Astrocyte (in vitro differentiated cells and primary cell): ENCODE measurements around the gene ULK4. TPM values are rescaled to one million over a fixed set of nuclear protein-coding genes. Genes with fewer than 3 reads are reported as not detected.
"Not testable (repeated sequence)": the region's sequence is repeated elsewhere in the genome, so short reads cannot be mapped to it uniquely, and the experiment has no call there.

ENCODE experiments used
- DNase-seq: peaks from one replicate; pipeline ENCODE4 v3.0.0-alpha.2; 2010; ENCODE audit warnings: low read depth
- FAIRE-seq: peaks from 2 replicates; lab custom pipeline; 2011; peaks lifted over from hg19 to GRCh38; lab: Jason Lieb, UNC
- H2AFZ ChIP-seq: 2 replicates; pipeline ENCODE4 v1.6.0; 2012; ENCODE audit warnings: low read depth, low read length, inconsistent platforms
- H3K27ac ChIP-seq: 2 replicates; pipeline ENCODE4 v1.5.1; 2011; ENCODE audit warnings: low read depth, low read length, inconsistent platforms
- H3K27me3 ChIP-seq: 2 replicates; pipeline ENCODE4 v1.6.0; 2011; ENCODE audit warnings: low read length, inconsistent platforms; ENCODE audit not compliant: insufficient read depth
- H3K36me3 ChIP-seq: 2 replicates; pipeline ENCODE4 v1.5.1; 2011; ENCODE audit warnings: low read length, inconsistent platforms; ENCODE audit not compliant: insufficient read depth
- H3K4me1 ChIP-seq: 2 replicates; pipeline ENCODE4 v1.5.1; 2011; ENCODE audit warnings: low read length, inconsistent platforms; ENCODE audit not compliant: insufficient read depth
- H3K4me2 ChIP-seq: 2 replicates; pipeline ENCODE4 v1.6.0; 2012; ENCODE audit warnings: low read length, inconsistent platforms
- H3K4me3 ChIP-seq: 2 replicates; pipeline ENCODE4 v1.5.1; 2011; ENCODE audit warnings: low read depth, mild to moderate bottlenecking, low read length, inconsistent platforms; ENCODE audit not compliant: insufficient read depth
- H3K79me2 ChIP-seq: 2 replicates; pipeline ENCODE4 v1.6.0; 2012; ENCODE audit warnings: mild to moderate bottlenecking, low read length, inconsistent platforms; ENCODE audit not compliant: insufficient read depth
- H3K9ac ChIP-seq: 2 replicates; pipeline ENCODE4 v1.6.0; 2012; ENCODE audit warnings: mild to moderate bottlenecking, low read length, inconsistent platforms
- H3K9me3 ChIP-seq: 2 replicates; pipeline ENCODE4 v1.5.1; 2012; ENCODE audit warnings: low read depth, mild to moderate bottlenecking, low read length, inconsistent platforms; ENCODE audit not compliant: insufficient read depth
- H4K20me1 ChIP-seq: 2 replicates; pipeline ENCODE4 v1.6.0; 2012; ENCODE audit warnings: low read length, inconsistent platforms; ENCODE audit not compliant: insufficient read depth
- H3K27ac Mint-ChIP-seq: one replicate; pipeline ENCODE4 v1.8.0; 2021; ENCODE audit warnings: mild to moderate bottlenecking, mixed read lengths; ENCODE audit not compliant: unreplicated experiment
- H3K27me3 Mint-ChIP-seq: one replicate; pipeline ENCODE4 v1.8.0; 2021; ENCODE audit warnings: low read depth, mixed read lengths; ENCODE audit not compliant: unreplicated experiment
- H3K36me3 Mint-ChIP-seq: one replicate; pipeline ENCODE4 v1.8.0; 2021; ENCODE audit warnings: low read depth, mixed read lengths; ENCODE audit not compliant: unreplicated experiment
- H3K4me1 Mint-ChIP-seq: one replicate; pipeline ENCODE4 v1.8.0; 2021; ENCODE audit warnings: low read depth, mixed read lengths; ENCODE audit not compliant: unreplicated experiment
- H3K4me3 Mint-ChIP-seq: one replicate; pipeline ENCODE4 v1.8.0; 2021; ENCODE audit warnings: mild to moderate bottlenecking, moderate library complexity, mixed read lengths; ENCODE audit not compliant: unreplicated experiment
- H3K9me3 Mint-ChIP-seq: one replicate; pipeline ENCODE4 v1.8.0; 2021; ENCODE audit warnings: mild to moderate bottlenecking, mixed read lengths; ENCODE audit not compliant: unreplicated experiment
- CTCF ChIP-seq: IDR thresholded peaks from 2 replicates; pipeline ENCODE4 v1.5.1; 2011; ENCODE audit warnings: low read depth, mild to moderate bottlenecking, inconsistent platforms, low read length, moderate library complexity; ENCODE audit not compliant: insufficient read depth
- EZH2 ChIP-seq: IDR thresholded peaks from 2 replicates; pipeline ENCODE4 v1.6.1; 2012; ENCODE audit warnings: mild to moderate bottlenecking, low read length, inconsistent platforms; ENCODE audit not compliant: insufficient read depth
- total RNA-seq: library from RNA; stranded (reverse); gene quantifications from 2 replicates; pipeline ENCODE4 v1.2.1, GENCODE V29; 2021

The ULK4 gene
- total RNA-seq, 1 donor from 2014 or later = 6.6 TPM

DNA sequence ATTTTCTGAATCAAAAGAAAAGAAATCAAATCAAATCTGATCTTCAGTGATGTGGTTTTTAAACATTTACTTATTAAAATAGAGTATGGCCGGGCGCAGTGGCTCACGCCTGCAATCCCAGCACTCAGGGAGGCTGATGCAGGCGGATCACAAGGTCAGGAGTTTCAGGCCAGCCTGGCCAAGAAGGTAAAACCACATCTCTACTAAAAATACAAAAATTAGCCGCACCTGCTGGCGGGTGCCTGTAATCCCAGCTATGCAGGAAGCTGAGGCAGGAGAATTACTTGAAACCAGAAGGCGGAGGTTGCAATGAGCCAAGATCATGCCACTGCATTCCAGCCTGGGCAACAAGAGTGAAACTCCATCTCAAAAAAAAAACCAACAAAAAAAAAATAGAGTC lies 169.1 kb downstream of the ULK4 start:
- Mint-ChIP-seq H3K4me3 (no peak overlapping the region), H3K27ac (no peak overlapping the region), H3K36me3 (peaks cover 4% of the 10 kb centered on the region), H3K4me1 (no peaks in the 10 kb centered on the region), H3K27me3 (no peaks in the 10 kb centered on the region), H3K9me3 (peaks cover 2% of the 10 kb centered on the region)
- no peak overlapping the region for H2AFZ ChIP-seq
- H3K9ac ChIP-seq = no peak overlapping the region
- no peaks in the 10 kb centered on the region for H3K4me1 ChIP-seq
- no peak overlapping the region for H3K4me2 ChIP-seq
- FAIRE-seq = no peak
- no peaks in the 10 kb centered on the region for H3K36me3 ChIP-seq
- no peaks in the 10 kb centered on the region for H3K79me2 ChIP-seq
- DNase-seq = no peak
- TF ChIP-seq EZH2 = no peak
- no peak for TF ChIP-seq CTCF
- H3K27ac ChIP-seq = no peak overlapping the region
- no peaks in the 10 kb centered on the region for H4K20me1 ChIP-seq
- H3K27me3 ChIP-seq = no peaks in the 10 kb centered on the region
- no peak overlapping the region for H3K4me3 ChIP-seq
- no peaks in the 10 kb centered on the region for H3K9me3 ChIP-seq

DNA sequence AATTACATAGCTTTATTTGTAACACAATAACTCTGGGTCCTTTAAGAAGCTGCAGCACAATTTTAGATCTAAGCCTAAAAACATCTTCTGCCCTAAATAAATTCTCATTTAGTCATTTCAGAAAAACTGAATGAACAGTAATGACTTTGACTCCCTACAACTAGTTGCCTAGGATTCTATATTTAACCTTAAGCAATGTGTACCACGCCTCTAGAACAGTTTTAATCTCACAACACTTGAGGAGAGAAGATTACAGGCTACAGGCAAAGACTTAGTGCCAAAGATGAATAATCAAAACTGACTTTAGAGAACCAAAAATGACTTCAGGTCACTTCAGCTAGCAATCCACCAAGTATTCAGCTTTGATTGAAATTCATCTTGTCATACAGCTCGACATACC lies 192.8 kb downstream of the ULK4 start:
- no peaks in the 10 kb centered on the region for H3K9me3 ChIP-seq
- H3K4me3 ChIP-seq = no peak overlapping the region
- no peak for FAIRE-seq
- no peaks in the 10 kb centered on the region for H3K27me3 Mint-ChIP-seq
- H3K79me2 ChIP-seq = no peaks in the 10 kb centered on the region
- no peaks in the 10 kb centered on the region for H4K20me1 ChIP-seq
- no peak overlapping the region for H3K27ac ChIP-seq
- no peak overlapping the region for H3K9ac ChIP-seq
- no peak overlapping the region for H3K4me3 Mint-ChIP-seq
- H3K9me3 Mint-ChIP-seq = peaks cover 2% of the 10 kb centered on the region
- no peaks in the 10 kb centered on the region for H3K36me3 ChIP-seq
- H3K27me3 ChIP-seq = no peaks in the 10 kb centered on the region
- H3K4me2 ChIP-seq = no peak overlapping the region
- no peak for DNase-seq
- H3K36me3 Mint-ChIP-seq = no peaks in the 10 kb centered on the region
- TF ChIP-seq CTCF = no peak
- TF ChIP-seq EZH2 = no peak
- no peak overlapping the region for H3K27ac Mint-ChIP-seq
- no peaks in the 10 kb centered on the region for H3K4me1 Mint-ChIP-seq
- H3K4me1 ChIP-seq = no peaks in the 10 kb centered on the region
- H2AFZ ChIP-seq = no peak overlapping the region

DNA sequence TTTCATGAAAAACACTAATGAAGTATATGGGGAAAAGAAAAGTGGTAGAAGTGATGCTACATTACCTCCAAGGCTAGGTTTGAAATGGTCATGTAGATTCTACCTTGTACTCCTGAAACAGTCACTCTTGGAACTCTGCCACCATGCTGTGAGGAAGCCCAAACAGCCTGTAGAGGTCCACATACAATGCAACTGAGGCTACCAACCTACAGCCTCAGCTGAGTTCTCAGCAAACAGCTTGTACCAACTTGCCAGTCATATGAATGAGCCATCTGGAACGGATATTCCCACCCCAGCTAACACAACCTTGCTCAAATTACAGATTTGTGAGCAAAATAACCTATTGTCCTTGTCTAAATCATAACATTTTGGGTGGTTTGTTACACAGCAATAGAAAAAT lies 193.5 kb downstream of the ULK4 start:
- no peaks in the 10 kb centered on the region for H3K9me3 ChIP-seq
- no peaks in the 10 kb centered on the region for H3K27me3 ChIP-seq
- H3K4me3 Mint-ChIP-seq = no peak overlapping the region
- no peak overlapping the region for H2AFZ ChIP-seq
- H3K27ac Mint-ChIP-seq = no peak overlapping the region
- no peak for DNase-seq
- FAIRE-seq = no peak
- no peaks in the 10 kb centered on the region for H3K79me2 ChIP-seq
- H3K36me3 Mint-ChIP-seq = no peaks in the 10 kb centered on the region
- no peaks in the 10 kb centered on the region for H3K36me3 ChIP-seq
- H3K27me3 Mint-ChIP-seq = no peaks in the 10 kb centered on the region
- no peak overlapping the region for H3K4me2 ChIP-seq
- no peak overlapping the region for H3K9ac ChIP-seq
- H3K9me3 Mint-ChIP-seq = peaks cover 2% of the 10 kb centered on the region
- H4K20me1 ChIP-seq = no peaks in the 10 kb centered on the region
- TF ChIP-seq EZH2 = no peak
- TF ChIP-seq CTCF = no peak
- H3K4me1 Mint-ChIP-seq = no peaks in the 10 kb centered on the region
- no peak overlapping the region for H3K4me3 ChIP-seq
- no peak overlapping the region for H3K27ac ChIP-seq
- H3K4me1 ChIP-seq = no peaks in the 10 kb centered on the region

DNA sequence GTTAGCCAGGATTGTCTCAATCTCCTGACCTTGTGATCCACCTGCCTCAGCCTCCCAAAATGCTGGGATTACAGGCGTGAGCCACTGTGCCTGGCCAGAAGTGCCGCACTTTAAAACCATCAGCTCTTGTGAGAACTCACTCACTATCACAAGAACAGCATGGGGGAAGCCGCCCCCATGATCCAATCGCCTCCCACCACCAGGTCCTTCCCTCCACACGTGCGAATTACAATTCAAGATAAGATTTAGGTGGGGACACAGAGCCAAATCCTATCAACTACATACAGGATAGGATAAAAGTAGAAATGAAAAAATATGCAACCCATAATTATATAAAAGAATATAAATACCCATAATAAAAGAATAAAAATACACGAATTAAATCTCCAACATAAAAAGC lies 199.0 kb downstream of the ULK4 start:
- not testable (repeated sequence) for H3K27ac ChIP-seq, H3K9me3 Mint-ChIP-seq, H3K36me3 ChIP-seq, H3K27me3 Mint-ChIP-seq, H3K4me1 ChIP-seq, H3K27me3 ChIP-seq, H4K20me1 ChIP-seq, FAIRE-seq, DNase-seq, H3K4me2 ChIP-seq, H2AFZ ChIP-seq, H3K27ac Mint-ChIP-seq, H3K9ac ChIP-seq, H3K79me2 ChIP-seq, H3K4me1 Mint-ChIP-seq, H3K4me3 Mint-ChIP-seq, H3K4me3 ChIP-seq, H3K9me3 ChIP-seq, H3K36me3 Mint-ChIP-seq
